ENCODE measurements around the gene HS6ST1.
A peak's percentile ranks its signal among the peaks of the same experiment; 100 is the strongest.
"Not testable (repeated sequence)": the region's sequence is repeated elsewhere in the genome, so short reads cannot be mapped to it uniquely, and the experiment has no call there.

The HS6ST1 gene

GRCh38 chr2:128260239-128261138 is 58.2 kb downstream of the HS6ST1 start:
- WGBS, 2 experiments = 22 to 25% methylated on average over 24 of the region's 24 CpGs

DNA sequence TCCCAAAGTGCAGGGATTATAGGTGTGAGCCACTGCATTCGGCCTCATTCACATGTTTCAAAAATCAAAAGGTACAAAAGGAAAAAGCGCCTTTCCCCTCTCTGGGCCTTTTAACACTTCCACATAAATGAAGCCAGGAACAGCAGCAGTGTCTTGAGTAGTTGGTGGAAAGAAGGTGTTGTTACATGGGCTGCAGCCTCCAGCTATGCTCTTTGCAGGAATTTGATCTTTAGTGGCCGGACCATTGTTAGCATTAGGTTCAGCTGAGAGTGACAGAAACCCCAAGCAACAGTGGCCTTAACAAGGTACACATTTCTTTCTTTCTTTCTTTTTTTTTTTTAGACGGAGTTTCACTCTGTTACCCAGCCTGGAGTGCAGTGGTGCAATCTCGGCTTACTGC is 59.1 kb downstream of the HS6ST1 start:
- Histone ChIP-seq H3K9me3 (ENCODE audit: control insufficient read depth, low read length) (no peaks in the 10 kb centered on the region), H3K36me3 (ENCODE audit: control insufficient read depth, insufficient read depth, low read length) (no peaks in the 10 kb centered on the region), H3K4me3 (ENCODE audit: insufficient read depth, low read depth, low read length) (no peak overlapping the region), H3K27me3 (ENCODE audit: control insufficient read depth, insufficient read depth, low read length, poor library complexity, severe bottlenecking) (no peaks in the 10 kb centered on the region), H3K27ac (ENCODE audit: insufficient read depth, low read depth, low read length, poor library complexity, severe bottlenecking) (no peak overlapping the region), H3K4me1 (ENCODE audit: control insufficient read depth, insufficient read depth, low read length) (peaks cover 16% of the 10 kb centered on the region)
- 86 to 88% methylated on average over 5 of the region's 5 CpGs for WGBS, 2 experiments

More at GRCh38 chr2:128260239-128261138, 58.2 kb downstream of the HS6ST1 start:
- Histone ChIP-seq H3K27ac (ENCODE audit: insufficient read depth, low read depth, low read length, poor library complexity, severe bottlenecking) (peak overlapping the region; percentile 93), H3K4me3 (ENCODE audit: insufficient read depth, low read depth, low read length) (no peak overlapping the region), H3K36me3 (ENCODE audit: control insufficient read depth, insufficient read depth, low read length) (no peaks in the 10 kb centered on the region), H3K4me1 (ENCODE audit: control insufficient read depth, insufficient read depth, low read length) (peaks cover 16% of the 10 kb centered on the region), H3K27me3 (ENCODE audit: control insufficient read depth, insufficient read depth, low read length, poor library complexity, severe bottlenecking) (no peaks in the 10 kb centered on the region), H3K9me3 (ENCODE audit: control insufficient read depth, low read length) (no peaks in the 10 kb centered on the region)

GRCh38 chr2:128258218-128258617 is 60.5 kb downstream of the HS6ST1 start:
- 93 to 96% methylated on average over 6 of the region's 6 CpGs for WGBS, 2 experiments
- Histone ChIP-seq H3K4me3 (ENCODE audit: insufficient read depth, low read depth, low read length) (no peak overlapping the region), H3K36me3 (ENCODE audit: control insufficient read depth, insufficient read depth, low read length) (no peaks in the 10 kb centered on the region), H3K4me1 (ENCODE audit: control insufficient read depth, insufficient read depth, low read length) (peaks cover 16% of the 10 kb centered on the region), H3K27ac (ENCODE audit: insufficient read depth, low read depth, low read length, poor library complexity, severe bottlenecking) (no peak overlapping the region), H3K9me3 (ENCODE audit: control insufficient read depth, low read length) (no peaks in the 10 kb centered on the region), H3K27me3 (ENCODE audit: control insufficient read depth, insufficient read depth, low read length, poor library complexity, severe bottlenecking) (no peaks in the 10 kb centered on the region)

DNA sequence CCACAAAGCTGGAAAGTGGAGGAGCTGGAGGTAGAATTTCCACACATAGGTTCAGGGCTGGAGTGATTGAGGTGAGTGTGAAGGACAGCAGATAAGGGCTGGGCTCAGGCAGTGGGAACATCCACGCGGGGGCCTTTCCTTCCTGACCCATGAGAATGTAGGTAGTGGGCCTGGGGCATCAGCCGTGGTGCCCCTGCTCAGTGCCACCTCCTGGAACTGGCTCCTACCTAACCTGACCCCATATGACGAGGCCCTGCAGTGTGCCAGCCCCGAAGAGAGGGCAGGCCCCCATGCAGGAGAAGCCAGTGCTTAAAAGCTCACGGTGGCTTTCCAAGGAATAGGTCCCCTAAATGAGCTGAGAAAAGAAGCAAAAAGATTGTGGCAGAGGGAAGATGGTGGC is 66.2 kb downstream of the HS6ST1 start:
- WGBS, 2 experiments = 91 to 94% methylated on average over 6 of the region's 6 CpGs
- Histone ChIP-seq H3K4me3 (ENCODE audit: insufficient read depth, low read depth, low read length) (no peak overlapping the region), H3K27me3 (ENCODE audit: control insufficient read depth, insufficient read depth, low read length, poor library complexity, severe bottlenecking) (no peaks in the 10 kb centered on the region), H3K36me3 (ENCODE audit: control insufficient read depth, insufficient read depth, low read length) (no peaks in the 10 kb centered on the region), H3K27ac (ENCODE audit: insufficient read depth, low read depth, low read length, poor library complexity, severe bottlenecking) (no peak overlapping the region), H3K4me1 (ENCODE audit: control insufficient read depth, insufficient read depth, low read length) (no peaks in the 10 kb centered on the region), H3K9me3 (ENCODE audit: control insufficient read depth, low read length) (no peaks in the 10 kb centered on the region)

DNA sequence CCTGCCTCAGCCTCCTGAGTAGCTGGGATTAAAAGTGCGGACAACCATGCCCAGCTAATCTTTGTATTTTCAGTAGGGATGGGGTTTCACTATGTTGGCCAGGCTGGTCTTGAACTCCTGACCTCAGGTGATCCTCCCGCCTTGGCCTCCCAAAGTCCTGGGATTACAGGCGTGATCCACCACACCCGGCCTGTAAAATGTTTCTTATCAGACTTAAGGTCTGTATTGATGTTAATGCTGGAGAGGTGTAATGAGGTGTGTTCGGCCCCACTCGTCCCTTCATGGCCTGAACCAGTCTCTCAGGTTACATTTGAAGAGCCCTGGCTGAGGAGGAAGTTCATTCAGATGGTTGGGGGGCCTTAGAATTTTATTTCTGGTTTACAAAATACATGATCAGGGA is 66.6 kb downstream of the HS6ST1 start:
- H3K4me1 ChIP-seq (ENCODE audit: control insufficient read depth, insufficient read depth, low read length); H3K9me3 ChIP-seq (ENCODE audit: control insufficient read depth, low read length); H3K27ac ChIP-seq (ENCODE audit: insufficient read depth, low read depth, low read length, poor library complexity, severe bottlenecking); H3K4me3 ChIP-seq (ENCODE audit: insufficient read depth, low read depth, low read length); H3K27me3 ChIP-seq (ENCODE audit: control insufficient read depth, insufficient read depth, low read length, poor library complexity, severe bottlenecking); H3K36me3 ChIP-seq (ENCODE audit: control insufficient read depth, insufficient read depth, low read length): not testable (repeated sequence)
- WGBS, 2 experiments = 94 to 95% methylated on average over 6 of the region's 6 CpGs

GRCh38 chr2:128250229-128251025 is 68.2 kb downstream of the HS6ST1 start:
- H3K27ac ChIP-seq (ENCODE audit: insufficient read depth, low read depth, low read length, poor library complexity, severe bottlenecking) = no peak overlapping the region

GRCh38 chr2:128249555-128249954 is 69.1 kb downstream of the HS6ST1 start:
- no peak overlapping the region for H3K27ac ChIP-seq (ENCODE audit: insufficient read depth, low read depth, low read length, poor library complexity, severe bottlenecking)
- H3K36me3 ChIP-seq (ENCODE audit: control insufficient read depth, insufficient read depth, low read length) = no peaks in the 10 kb centered on the region
- no peaks in the 10 kb centered on the region for H3K9me3 ChIP-seq (ENCODE audit: control insufficient read depth, low read length)
- H3K4me3 ChIP-seq (ENCODE audit: insufficient read depth, low read depth, low read length) = no peak overlapping the region
- 92 to 97% methylated on average over 2 of the region's 2 CpGs for WGBS, 2 experiments
- H3K27me3 ChIP-seq (ENCODE audit: control insufficient read depth, insufficient read depth, low read length, poor library complexity, severe bottlenecking) = no peaks in the 10 kb centered on the region
- no peaks in the 10 kb centered on the region for H3K4me1 ChIP-seq (ENCODE audit: control insufficient read depth, insufficient read depth, low read length)

More at GRCh38 chr2:128250229-128251025, 68.2 kb downstream of the HS6ST1 start:
- 80 to 83% methylated on average over 8 of the region's 8 CpGs for WGBS, 2 experiments
- Histone ChIP-seq H3K4me3 (ENCODE audit: insufficient read depth, low read depth, low read length) (no peak overlapping the region), H3K36me3 (ENCODE audit: control insufficient read depth, insufficient read depth, low read length) (no peaks in the 10 kb centered on the region), H3K27me3 (ENCODE audit: control insufficient read depth, insufficient read depth, low read length, poor library complexity, severe bottlenecking) (no peaks in the 10 kb centered on the region), H3K9me3 (ENCODE audit: control insufficient read depth, low read length) (no peaks in the 10 kb centered on the region), H3K4me1 (ENCODE audit: control insufficient read depth, insufficient read depth, low read length) (no peaks in the 10 kb centered on the region)

DNA sequence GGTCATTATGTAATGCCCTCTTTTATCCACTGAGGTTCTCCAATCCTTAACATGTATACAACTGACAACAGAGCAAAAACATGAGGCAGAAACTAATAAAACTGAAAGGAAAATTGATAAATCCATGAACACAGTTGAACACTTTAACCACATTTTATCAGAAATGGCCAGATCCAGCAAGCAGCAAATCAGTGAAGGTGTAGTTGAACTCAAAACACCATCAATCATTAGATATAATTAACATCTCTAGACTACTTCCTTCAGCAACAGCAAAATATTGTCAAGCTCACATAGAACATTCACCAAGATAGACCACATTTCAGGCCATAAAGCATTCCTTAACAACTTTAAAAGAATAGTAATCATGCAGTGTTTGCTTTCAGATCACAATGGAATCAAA is 72.9 kb downstream of the HS6ST1 start:
- no peak overlapping the region for H3K27ac ChIP-seq (ENCODE audit: insufficient read depth, low read depth, low read length, poor library complexity, severe bottlenecking)
- no peaks in the 10 kb centered on the region for H3K9me3 ChIP-seq (ENCODE audit: control insufficient read depth, low read length)
- no peaks in the 10 kb centered on the region for H3K36me3 ChIP-seq (ENCODE audit: control insufficient read depth, insufficient read depth, low read length)
- H3K4me3 ChIP-seq (ENCODE audit: insufficient read depth, low read depth, low read length) = no peak overlapping the region
- H3K4me1 ChIP-seq (ENCODE audit: control insufficient read depth, insufficient read depth, low read length) = no peaks in the 10 kb centered on the region
- H3K27me3 ChIP-seq (ENCODE audit: control insufficient read depth, insufficient read depth, low read length, poor library complexity, severe bottlenecking) = no peaks in the 10 kb centered on the region

DNA sequence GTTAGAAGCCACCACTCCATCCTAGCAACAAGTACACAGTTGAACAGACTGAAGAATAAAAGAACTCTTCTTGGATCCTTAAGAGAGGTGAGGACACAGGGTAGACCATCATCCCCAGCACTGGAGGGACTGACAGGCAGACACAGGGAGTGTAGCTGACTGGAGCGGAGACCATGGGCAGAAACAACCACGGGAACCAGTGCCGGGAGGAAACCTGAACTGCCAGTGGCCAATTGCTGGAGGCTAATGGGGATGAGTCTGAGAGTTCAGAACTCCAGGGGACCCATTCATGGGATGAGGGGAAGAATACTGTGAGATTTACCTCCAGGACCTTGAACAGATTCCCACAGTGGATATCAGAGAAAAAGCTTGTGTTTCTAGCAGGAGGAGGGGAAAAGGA is 76.8 kb downstream of the HS6ST1 start:
- no peaks in the 10 kb centered on the region for H3K4me1 ChIP-seq (ENCODE audit: control insufficient read depth, insufficient read depth, low read length)
- H3K27me3 ChIP-seq (ENCODE audit: control insufficient read depth, insufficient read depth, low read length, poor library complexity, severe bottlenecking) = no peaks in the 10 kb centered on the region
- no peak overlapping the region for H3K27ac ChIP-seq (ENCODE audit: insufficient read depth, low read depth, low read length, poor library complexity, severe bottlenecking)
- H3K9me3 ChIP-seq (ENCODE audit: control insufficient read depth, low read length) = no peaks in the 10 kb centered on the region
- H3K36me3 ChIP-seq (ENCODE audit: control insufficient read depth, insufficient read depth, low read length) = no peaks in the 10 kb centered on the region
- no peak overlapping the region for H3K4me3 ChIP-seq (ENCODE audit: insufficient read depth, low read depth, low read length)
- whole genome bisulfite sequencing, 2 experiments = 49 to 50% methylated on average over 3 of the region's 3 CpGs

GRCh38 chr2:128237911-128238697 is 80.6 kb downstream of the HS6ST1 start:
- Histone ChIP-seq H3K4me1 (ENCODE audit: control insufficient read depth, insufficient read depth, low read length) (no peaks in the 10 kb centered on the region), H3K27me3 (ENCODE audit: control insufficient read depth, insufficient read depth, low read length, poor library complexity, severe bottlenecking) (peaks cover 3% of the 10 kb centered on the region), H3K4me3 (ENCODE audit: insufficient read depth, low read depth, low read length) (no peak overlapping the region), H3K36me3 (ENCODE audit: control insufficient read depth, insufficient read depth, low read length) (no peaks in the 10 kb centered on the region), H3K9me3 (ENCODE audit: control insufficient read depth, low read length) (no peaks in the 10 kb centered on the region), H3K27ac (ENCODE audit: insufficient read depth, low read depth, low read length, poor library complexity, severe bottlenecking) (no peak overlapping the region)
- WGBS, 2 experiments = 79 to 84% methylated on average over 8 of the region's 8 CpGs

All from ectodermal cell (in vitro differentiated cells).